ENCODE results near the gene UTS2R. TPM values are rescaled to one million over a fixed set of nuclear protein-coding genes. Genes with fewer than 3 reads are reported as not detected.

The UTS2R gene
- total RNA-seq, 2 experiments from 2014 or later: not detected

DNA sequence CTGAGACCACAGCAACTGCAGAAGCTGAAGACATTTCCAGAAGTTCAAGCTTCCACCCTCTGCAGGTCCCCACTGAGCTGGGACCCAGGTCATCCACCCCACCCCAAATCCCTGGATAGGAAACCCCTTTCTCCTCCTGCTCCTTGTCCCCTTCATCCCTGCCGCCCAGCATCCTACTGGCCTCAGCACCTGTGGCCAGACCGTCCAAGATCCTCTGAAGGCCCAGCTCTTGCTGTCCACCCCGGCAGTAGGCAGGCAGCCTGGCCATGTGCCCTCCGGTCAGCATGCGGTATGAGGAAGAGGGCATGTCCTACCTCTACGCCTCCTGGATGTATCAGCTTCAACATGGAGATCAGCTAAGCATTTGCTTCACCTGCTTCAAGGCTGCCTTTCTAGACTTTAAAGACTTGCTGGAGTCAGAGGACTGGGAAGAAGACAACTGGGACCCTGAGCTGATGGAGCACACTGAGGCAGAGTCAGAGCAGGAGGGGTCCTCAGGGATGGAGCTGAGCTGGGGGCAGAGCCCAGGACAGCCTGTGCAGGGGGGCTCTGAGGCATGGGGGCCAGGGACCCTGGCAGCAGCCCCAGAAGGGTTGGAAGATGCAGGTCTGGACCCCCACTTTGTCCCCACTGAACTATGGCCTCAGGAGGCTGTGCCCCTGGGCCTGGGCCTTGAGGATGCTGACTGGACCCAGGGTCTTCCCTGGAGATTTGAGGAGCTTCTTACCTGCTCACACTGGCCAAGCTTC lies 9.5 kb upstream of the UTS2R start:
- Histone ChIP-seq H3K36me3 (ENCODE audit: insufficient read depth, low read length) (no peaks in the 10 kb centered on the region), H3K27ac (ENCODE audit: low read depth in 1 of 2, low read length in 2 of 2) (no peak overlapping the region), H3K27me3 (ENCODE audit: control insufficient read depth in 1 of 2, insufficient read depth in 2 of 2, low read length in 2 of 2) (peaks cover 4 to 7% of the 10 kb centered on the region in 2 experiments), H3K4me3 (ENCODE audit: low read length) (no peak overlapping the region), H3K9me3 (ENCODE audit: control insufficient read depth in 1 of 2, insufficient read depth in 1 of 2, low read length in 2 of 2) (no peaks in the 10 kb centered on the region), H3K4me1 (ENCODE audit: insufficient read depth, low read length) (peaks cover 6% of the 10 kb centered on the region)
- intact Hi-C loops (cut with DNase I, micrococcal nuclease): no loop called here
- ChIA-PET CTCF (no interaction called here), POLR2A (no interaction called here)
- H3K27ac Mint-ChIP-seq: no peak overlapping the region
- peaks cover 6% of the 10 kb centered on the region for H3K4me1 Mint-ChIP-seq (ENCODE audit: low read depth)
- no peak overlapping the region for H3K4me3 Mint-ChIP-seq
- no peak for ATAC-seq (ENCODE audit: poor library complexity)
- H3K36me3 Mint-ChIP-seq (ENCODE audit: low read depth): no peaks in the 10 kb centered on the region
- no peaks in the 10 kb centered on the region for H3K9me3 Mint-ChIP-seq
- TF ChIP-seq, protein P1, sequence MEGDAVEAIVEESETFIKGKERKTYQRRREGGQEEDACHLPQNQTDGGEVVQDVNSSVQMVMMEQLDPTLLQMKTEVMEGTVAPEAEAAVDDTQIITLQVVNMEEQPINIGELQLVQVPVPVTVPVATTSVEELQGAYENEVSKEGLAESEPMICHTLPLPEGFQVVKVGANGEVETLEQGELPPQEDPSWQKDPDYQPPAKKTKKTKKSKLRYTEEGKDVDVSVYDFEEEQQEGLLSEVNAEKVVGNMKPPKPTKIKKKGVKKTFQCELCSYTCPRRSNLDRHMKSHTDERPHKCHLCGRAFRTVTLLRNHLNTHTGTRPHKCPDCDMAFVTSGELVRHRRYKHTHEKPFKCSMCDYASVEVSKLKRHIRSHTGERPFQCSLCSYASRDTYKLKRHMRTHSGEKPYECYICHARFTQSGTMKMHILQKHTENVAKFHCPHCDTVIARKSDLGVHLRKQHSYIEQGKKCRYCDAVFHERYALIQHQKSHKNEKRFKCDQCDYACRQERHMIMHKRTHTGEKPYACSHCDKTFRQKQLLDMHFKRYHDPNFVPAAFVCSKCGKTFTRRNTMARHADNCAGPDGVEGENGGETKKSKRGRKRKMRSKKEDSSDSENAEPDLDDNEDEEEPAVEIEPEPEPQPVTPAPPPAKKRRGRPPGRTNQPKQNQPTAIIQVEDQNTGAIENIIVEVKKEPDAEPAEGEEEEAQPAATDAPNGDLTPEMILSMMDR (IDR thresholded peaks at IDR 0.05): no peak
- no peak for DNase-seq
- peaks cover 12% of the 10 kb centered on the region for H3K27me3 Mint-ChIP-seq

DNA sequence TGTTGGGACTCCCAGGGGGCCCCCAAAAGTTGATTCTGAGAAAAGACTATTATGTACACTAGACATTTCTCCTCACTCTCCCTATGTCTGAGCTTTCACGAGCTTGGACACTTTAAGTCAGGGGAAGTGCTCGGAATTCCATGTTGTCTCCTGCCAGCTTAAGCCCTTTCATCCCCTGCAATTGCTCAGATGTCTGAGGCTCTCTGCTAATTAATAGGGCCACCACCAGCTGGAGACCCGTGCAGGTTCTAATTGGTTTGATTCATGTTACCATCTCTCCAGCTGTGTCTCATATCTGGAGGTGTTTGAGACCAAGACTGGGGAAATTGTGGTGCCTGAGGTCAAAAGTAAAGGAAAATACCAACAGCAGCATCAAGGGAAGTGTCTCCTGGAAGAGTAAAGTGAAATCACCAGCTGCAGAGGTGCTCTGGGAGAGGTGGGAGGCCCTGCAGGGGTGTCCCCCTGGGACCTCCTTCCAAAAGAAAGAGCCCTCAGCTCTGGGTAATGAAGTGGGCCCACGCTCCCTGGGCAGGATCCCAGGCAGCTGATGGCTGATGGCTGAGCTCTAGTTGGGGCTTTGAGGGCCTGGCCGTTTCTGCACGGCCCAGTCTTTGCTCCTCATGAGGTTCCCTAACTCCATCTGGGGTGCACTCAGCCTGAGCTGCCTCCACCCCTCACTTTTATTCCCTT lies 5.8 kb upstream of the UTS2R start:
- no peaks in the 10 kb centered on the region for H3K36me3 Mint-ChIP-seq (ENCODE audit: low read depth)
- ATAC-seq (ENCODE audit: poor library complexity): no peak
- intact Hi-C loops (cut with DNase I, micrococcal nuclease): no loop called here
- Histone ChIP-seq H3K4me1 (ENCODE audit: insufficient read depth, low read length) (peaks cover 5% of the 10 kb centered on the region), H3K36me3 (ENCODE audit: insufficient read depth, low read length) (no peaks in the 10 kb centered on the region), H3K4me3 (ENCODE audit: low read length) (no peak overlapping the region), H3K27me3 (ENCODE audit: control insufficient read depth in 1 of 2, insufficient read depth in 2 of 2, low read length in 2 of 2) (peaks cover 6 to 18% of the 10 kb centered on the region in 2 experiments), H3K27ac (ENCODE audit: low read depth in 1 of 2, low read length in 2 of 2) (no peak overlapping the region), H3K9me3 (ENCODE audit: control insufficient read depth in 1 of 2, insufficient read depth in 1 of 2, low read length in 2 of 2) (peaks cover 0 to 9% of the 10 kb centered on the region in 2 experiments)
- DNase-seq: no peak
- TF ChIP-seq, protein P1 (IDR thresholded peaks at IDR 0.05): no peak
- POLR2A ChIA-PET: no interaction called here
- H3K4me1 Mint-ChIP-seq (ENCODE audit: low read depth): peaks cover 6% of the 10 kb centered on the region
- CTCF ChIA-PET: no interaction called here
- no peaks in the 10 kb centered on the region for H3K9me3 Mint-ChIP-seq
- no peak overlapping the region for H3K27ac Mint-ChIP-seq
- H3K4me3 Mint-ChIP-seq: no peak overlapping the region
- peaks cover 29% of the 10 kb centered on the region for H3K27me3 Mint-ChIP-seq

DNA sequence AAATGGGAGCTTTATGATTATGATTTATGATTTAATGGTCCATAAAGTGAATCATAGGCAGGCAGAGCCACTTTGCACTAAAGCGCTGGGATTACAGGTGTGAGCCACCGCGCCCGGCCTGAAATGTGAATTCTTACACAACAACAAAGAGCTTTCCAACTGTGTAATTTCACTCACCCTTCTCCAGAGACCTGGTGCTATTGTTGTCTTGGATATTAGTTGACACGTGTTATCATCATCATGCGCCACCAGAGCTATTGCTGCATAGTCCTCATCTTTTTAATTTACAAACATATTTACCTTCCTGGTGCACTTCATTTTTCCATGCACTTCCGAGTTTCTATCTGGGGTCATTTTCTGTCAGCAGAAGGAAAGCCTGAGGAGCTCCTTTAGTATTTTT lies 4.8 kb upstream of the UTS2R start:
- H3K4me3 Mint-ChIP-seq: no peak overlapping the region
- TF ChIP-seq, protein P1 (IDR thresholded peaks at IDR 0.05): no peak
- no peaks in the 10 kb centered on the region for H3K36me3 Mint-ChIP-seq (ENCODE audit: low read depth)
- no peak overlapping the region for H3K27ac Mint-ChIP-seq
- no peak for ATAC-seq (ENCODE audit: poor library complexity)
- no peak overlapping the region for H3K4me3 ChIP-seq (ENCODE audit: low read length)
- H3K36me3 ChIP-seq (ENCODE audit: insufficient read depth, low read length): no peaks in the 10 kb centered on the region
- peaks cover 0 to 11% of the 10 kb centered on the region in 2 experiments for H3K9me3 ChIP-seq (ENCODE audit: control insufficient read depth in 1 of 2, insufficient read depth in 1 of 2, low read length in 2 of 2)
- H3K4me1 ChIP-seq (ENCODE audit: insufficient read depth, low read length): peaks cover 14% of the 10 kb centered on the region
- peaks cover 33% of the 10 kb centered on the region for H3K27me3 Mint-ChIP-seq
- POLR2A ChIA-PET: interaction anchor here (0.6 kb wide), 1 partner anchor 114 kb away, joined by 5 read pairs; no protein-coding TSS in a partner anchor
- H3K4me1 Mint-ChIP-seq (ENCODE audit: low read depth): peaks cover 10% of the 10 kb centered on the region
- DNase-seq: no peak
- no peaks in the 10 kb centered on the region for H3K9me3 Mint-ChIP-seq
- CTCF ChIA-PET: no interaction called here
- intact Hi-C loops (cut with DNase I, micrococcal nuclease): no loop called here
- H3K27me3 ChIP-seq (ENCODE audit: control insufficient read depth in 1 of 2, insufficient read depth in 2 of 2, low read length in 2 of 2): peaks cover 12 to 24% of the 10 kb centered on the region in 2 experiments
- H3K27ac ChIP-seq (ENCODE audit: low read depth in 1 of 2, low read length in 2 of 2): no peak overlapping the region

Data from CD4-positive, alpha-beta T cell (primary cell).